GM12873 (cell line): ENCODE measurements around the gene FGR.

Experiments used
- CTCF ChIP-seq: IDR thresholded peaks from 2 replicates; pipeline ENCODE4 v1.5.1; 2012; ENCODE audit warnings: low read depth, mild to moderate bottlenecking, moderate library complexity, low read length, control low read depth; ENCODE audit not compliant: insufficient read depth; ENCODE audit errors: missing control alignments

FGR gene

GRCh38 chr1:27604579-27605299 is 30.2 kb downstream of the FGR start:
- TF ChIP-seq CTCF, result no peak

GRCh38 chr1:27603681-27604578 is 31.1 kb downstream of the FGR start, which contains the start of gene AHDC1:
Gene AHDC1, minus strand, starts transcription at chr1:27604144. Its CDS starts 52,029 bp downstream, at chr1:27552115.
- no peak for TF ChIP-seq CTCF

DNA sequence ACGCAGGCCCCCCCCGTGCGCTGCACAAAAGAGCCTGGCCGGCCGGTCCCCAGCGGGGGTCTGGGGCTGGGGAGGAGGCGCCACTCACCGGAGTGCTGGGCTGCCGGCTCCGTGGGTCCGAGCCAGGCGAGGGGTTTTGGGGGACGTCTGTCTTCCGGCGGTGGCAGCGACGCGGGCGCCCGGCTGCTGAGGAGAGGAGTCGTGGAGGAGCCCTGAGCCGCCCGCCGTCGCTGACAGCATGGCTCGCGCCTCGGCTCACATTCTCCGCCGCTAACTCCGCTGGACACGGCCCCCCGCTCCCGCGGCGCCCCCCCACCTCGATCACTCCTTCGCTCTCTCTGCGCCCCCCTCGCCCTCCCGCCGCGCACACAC is 31.7 kb downstream of the FGR start:
- TF ChIP-seq CTCF, result no peak

DNA sequence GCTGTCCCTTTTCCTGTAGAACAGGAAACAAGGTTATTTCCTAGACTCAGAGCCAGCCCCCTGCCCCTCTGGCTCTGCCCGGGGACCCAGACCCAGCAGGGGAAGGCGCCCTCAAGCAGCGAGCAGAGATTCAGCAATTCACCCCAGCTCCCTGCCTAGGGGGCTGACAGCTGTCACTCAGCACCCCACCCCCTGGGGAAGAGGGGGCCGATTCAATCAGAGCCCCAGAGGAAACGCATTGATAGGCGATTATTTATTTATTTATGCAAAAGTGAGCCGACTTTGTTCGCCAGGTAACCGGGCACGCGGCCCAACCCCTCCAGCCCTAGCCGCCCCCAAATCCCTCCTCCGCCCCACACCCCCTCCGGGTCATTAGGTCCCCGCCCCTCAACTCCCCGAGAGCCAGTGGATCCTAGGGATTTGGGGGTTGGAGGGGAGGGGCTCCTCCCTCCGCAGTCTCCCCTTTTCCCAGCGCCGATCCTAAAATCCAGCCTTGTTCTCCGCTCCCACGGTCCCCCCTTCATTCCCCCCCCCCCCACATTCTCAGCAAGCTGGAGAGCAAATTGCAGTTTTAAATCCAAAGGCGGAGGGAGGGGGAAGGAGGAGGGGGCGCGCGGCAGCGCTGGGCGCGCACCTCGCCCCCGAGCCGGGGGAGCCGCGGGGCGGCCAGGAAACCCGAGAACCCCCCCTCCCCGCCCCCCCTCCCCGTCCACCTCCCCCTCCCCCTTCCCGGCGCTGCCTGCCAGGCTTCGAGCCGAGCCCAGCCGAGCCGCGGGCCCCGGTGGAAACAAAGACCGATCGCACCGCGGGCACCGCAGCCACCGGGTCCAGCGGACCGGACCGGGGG is 32.3 kb downstream of the FGR start:
- TF ChIP-seq CTCF, result no peak

- TF ChIP-seq CTCF, result no peak
These were observed 33.1 kb downstream of the FGR start for GRCh38 chr1:27601771-27602461.

DNA sequence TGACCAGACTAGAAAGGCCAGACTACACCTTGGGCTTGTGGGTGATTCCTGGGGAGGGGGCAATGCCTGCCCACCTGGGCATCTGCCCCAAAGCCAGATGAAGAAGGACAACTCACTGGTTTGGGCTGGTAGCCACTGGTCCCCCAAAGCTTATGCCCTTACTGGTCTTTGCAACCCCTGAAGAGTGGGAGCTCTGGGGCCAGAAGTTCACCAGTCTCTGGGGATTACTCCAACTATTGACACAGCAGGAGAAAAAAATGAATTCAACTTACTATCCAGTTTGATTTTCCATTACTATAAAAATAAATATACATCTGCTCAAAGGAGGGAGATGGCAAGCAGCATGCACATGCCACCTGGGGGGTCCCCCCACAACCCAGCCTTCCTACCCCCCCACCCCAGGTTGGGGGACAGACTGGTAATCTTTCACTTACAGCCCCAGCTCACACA is 33.6 kb downstream of the FGR start:
- no peak for TF ChIP-seq CTCF
